Panc1 (cell line): ENCODE results near the gene SLC7A6. TPM values are rescaled to one million over a fixed set of nuclear protein-coding genes. Genes with fewer than 3 reads are reported as not detected.

Experiments
- ATAC-seq: fragments of 200-7000 bp; cut with Tn5 transposase; 2 replicates; pipeline ENCODE4 v1.9.1; 2020; ENCODE audit warnings: mild to moderate bottlenecking, moderate library complexity
- BruUV-seq: library from RNA; stranded (reverse); fragments of 400-500 nt; replicated peaks from 2 replicates; lab custom pipeline; 2021; lab: Mats Ljungman, UMichigan
- CTCF ChIA-PET: fragments of 300-600 bp; sonication (Branson Sonifier 250); formaldehyde crosslinking; loops from one replicate; lab custom pipeline; 2022; ENCODE audit warnings: antibody characterized with exemption; lab: Charles Lee
- POLR2A ChIA-PET: fragments of 300-600 bp; sonication (Branson Sonifier 250); formaldehyde crosslinking; loops from one replicate; lab custom pipeline; 2022; ENCODE audit warnings: antibody characterized with exemption; lab: Charles Lee
- DNase-seq: peaks from one replicate; pipeline ENCODE4 v3.0.0-alpha.2; 2010; ENCODE audit warnings: low read depth, low spot score
- H3K27ac ChIP-seq: 2 replicates; pipeline ENCODE4 v1.5.1; 2011; ENCODE audit warnings: mild to moderate bottlenecking, low read length, inconsistent platforms
- H3K27me3 ChIP-seq: fragments of 200-500 bp; sonication (Bioruptor generic); 2 replicates; pipeline ENCODE4 v1.6.0; 2014; ENCODE audit warnings: low read length, inconsistent platforms; ENCODE audit not compliant: control insufficient read depth, insufficient read depth
- H3K36me3 ChIP-seq: fragments of 200-500 bp; sonication (Bioruptor generic); 2 replicates; pipeline ENCODE4 v1.5.1; 2014; ENCODE audit warnings: inconsistent platforms, mild to moderate bottlenecking, low read length, moderate library complexity; ENCODE audit not compliant: control insufficient read depth, insufficient read depth
- H3K4me1 ChIP-seq: 2 replicates; pipeline ENCODE4 v1.5.1; 2011; ENCODE audit warnings: inconsistent platforms, mild to moderate bottlenecking, low read length, moderate library complexity; ENCODE audit not compliant: control insufficient read depth, insufficient read depth
- H3K4me3 ChIP-seq, 2 experiments: 2 replicates each; pipeline ENCODE4 v1.5.1; 2011 to 2012; ENCODE audit warnings: low read depth in 2 of 2, low read length in 2 of 2, mild to moderate bottlenecking in 2 of 2, inconsistent platforms in 1 of 2, moderate library complexity in 1 of 2
- H3K9me3 ChIP-seq: fragments of 200-500 bp; sonication (Bioruptor generic); 2 replicates; pipeline ENCODE4 v1.5.1; 2014; ENCODE audit warnings: low read depth, mild to moderate bottlenecking, inconsistent platforms, low read length, moderate library complexity; ENCODE audit not compliant: control insufficient read depth, insufficient read depth
- POLR2AphosphoS5 ChIP-seq: IDR thresholded peaks from 2 replicates; pipeline ENCODE4 v1.6.1; 2012; ENCODE audit warnings: mild to moderate bottlenecking, low read depth, low read length, moderate library complexity
- SIN3A ChIP-seq: IDR thresholded peaks from 2 replicates; pipeline ENCODE4 v1.6.1; 2012; ENCODE audit warnings: low read depth, mild to moderate bottlenecking, low read length, moderate library complexity, borderline replicate concordance; ENCODE audit not compliant: insufficient read depth
- TCF7L2 ChIP-seq: IDR thresholded peaks from 2 replicates; pipeline ENCODE4 v1.6.1; 2011; ENCODE audit warnings: mild to moderate bottlenecking, low read depth, low read length, inconsistent platforms
- in situ Hi-C: cut with HindIII; loops from 2 replicates; pipeline ENCODE4 v1.10.0; 2016; ENCODE audit warnings: low sequenced_read_pairs, low pct_unique_long_range_greater_than_20kb
- intact Hi-C: fragments of 100-400 bp; cut with micrococcal nuclease; formaldehyde crosslinking; loops from one replicate; pipeline ENCODE4 v1.10.0; 2022; ENCODE audit not compliant: unreplicated experiment
- total RNA-seq: library from RNA; stranded (reverse); gene quantifications from one replicate; pipeline ENCODE4 v1.2.1, GENCODE V29; 2021; ENCODE audit not compliant: unreplicated experiment
- TF ChIP-seq, protein P1 (sequence below): fragments of 450-650 bp; IDR thresholded peaks from 2 replicates; pipeline ENCODE4 v1.5.1; 2017; ENCODE audit warnings: mild to moderate bottlenecking
- TF ChIP-seq, protein P2 (sequence below), 2 experiments: IDR thresholded peaks; 2 replicates each; pipeline ENCODE4 v1.6.1; 2011 to 2012; ENCODE audit warnings: low read depth in 2 of 2, control low read depth in 1 of 2, low read length in 1 of 2, mild to moderate bottlenecking in 1 of 2, moderate library complexity in 1 of 2; ENCODE audit not compliant: insufficient read depth in 1 of 2

SLC7A6 gene
- total RNA-seq, 1 experiment from 2014 or later, result 58.9 TPM

DNA sequence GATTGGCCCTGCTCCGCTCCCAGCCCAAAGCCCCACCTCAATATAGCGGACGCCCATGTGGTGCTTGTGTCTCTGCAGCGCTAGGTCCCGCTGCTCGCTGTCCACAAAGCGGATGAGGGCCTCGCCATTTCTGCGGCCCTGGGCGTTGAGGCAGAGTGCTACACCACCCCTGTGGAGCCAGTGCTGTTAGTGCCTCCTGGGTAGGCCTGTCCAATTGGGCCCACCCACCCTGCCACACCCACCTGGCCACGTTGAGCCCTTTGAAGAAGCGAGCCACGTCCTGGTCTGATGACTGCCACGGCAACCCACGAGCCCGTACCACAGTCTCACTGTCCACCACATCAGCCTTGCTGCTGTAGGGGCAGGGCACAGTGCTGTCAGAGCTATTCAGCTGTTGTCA lies 32.0 kb upstream of the SLC7A6 start:
- in situ Hi-C loops, result no loop called here
- CTCF ChIA-PET, result interaction anchor here (0.6 kb wide), 1 partner anchor 80 kb away, joined by 5 read pairs; no protein-coding TSS in a partner anchor
- intact Hi-C loops, result no loop called here
- no TSS peak for BruUV-seq
- Histone ChIP-seq H3K9me3 (no peaks in the 10 kb centered on the region), H3K4me3 (no peak overlapping the region), H3K4me1 (peaks cover 13% of the 10 kb centered on the region), H3K27ac (no peak overlapping the region), H3K27me3 (no peaks in the 10 kb centered on the region), H3K36me3 (no peaks in the 10 kb centered on the region; the same call in 1 of the 2 replicates)
- TF ChIP-seq POLR2AphosphoS5 (no peak), TCF7L2 (no peak), SIN3A (no peak)
- TF ChIP-seq, protein P1, sequence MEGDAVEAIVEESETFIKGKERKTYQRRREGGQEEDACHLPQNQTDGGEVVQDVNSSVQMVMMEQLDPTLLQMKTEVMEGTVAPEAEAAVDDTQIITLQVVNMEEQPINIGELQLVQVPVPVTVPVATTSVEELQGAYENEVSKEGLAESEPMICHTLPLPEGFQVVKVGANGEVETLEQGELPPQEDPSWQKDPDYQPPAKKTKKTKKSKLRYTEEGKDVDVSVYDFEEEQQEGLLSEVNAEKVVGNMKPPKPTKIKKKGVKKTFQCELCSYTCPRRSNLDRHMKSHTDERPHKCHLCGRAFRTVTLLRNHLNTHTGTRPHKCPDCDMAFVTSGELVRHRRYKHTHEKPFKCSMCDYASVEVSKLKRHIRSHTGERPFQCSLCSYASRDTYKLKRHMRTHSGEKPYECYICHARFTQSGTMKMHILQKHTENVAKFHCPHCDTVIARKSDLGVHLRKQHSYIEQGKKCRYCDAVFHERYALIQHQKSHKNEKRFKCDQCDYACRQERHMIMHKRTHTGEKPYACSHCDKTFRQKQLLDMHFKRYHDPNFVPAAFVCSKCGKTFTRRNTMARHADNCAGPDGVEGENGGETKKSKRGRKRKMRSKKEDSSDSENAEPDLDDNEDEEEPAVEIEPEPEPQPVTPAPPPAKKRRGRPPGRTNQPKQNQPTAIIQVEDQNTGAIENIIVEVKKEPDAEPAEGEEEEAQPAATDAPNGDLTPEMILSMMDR, result no peak
- TF ChIP-seq, protein P2, sequence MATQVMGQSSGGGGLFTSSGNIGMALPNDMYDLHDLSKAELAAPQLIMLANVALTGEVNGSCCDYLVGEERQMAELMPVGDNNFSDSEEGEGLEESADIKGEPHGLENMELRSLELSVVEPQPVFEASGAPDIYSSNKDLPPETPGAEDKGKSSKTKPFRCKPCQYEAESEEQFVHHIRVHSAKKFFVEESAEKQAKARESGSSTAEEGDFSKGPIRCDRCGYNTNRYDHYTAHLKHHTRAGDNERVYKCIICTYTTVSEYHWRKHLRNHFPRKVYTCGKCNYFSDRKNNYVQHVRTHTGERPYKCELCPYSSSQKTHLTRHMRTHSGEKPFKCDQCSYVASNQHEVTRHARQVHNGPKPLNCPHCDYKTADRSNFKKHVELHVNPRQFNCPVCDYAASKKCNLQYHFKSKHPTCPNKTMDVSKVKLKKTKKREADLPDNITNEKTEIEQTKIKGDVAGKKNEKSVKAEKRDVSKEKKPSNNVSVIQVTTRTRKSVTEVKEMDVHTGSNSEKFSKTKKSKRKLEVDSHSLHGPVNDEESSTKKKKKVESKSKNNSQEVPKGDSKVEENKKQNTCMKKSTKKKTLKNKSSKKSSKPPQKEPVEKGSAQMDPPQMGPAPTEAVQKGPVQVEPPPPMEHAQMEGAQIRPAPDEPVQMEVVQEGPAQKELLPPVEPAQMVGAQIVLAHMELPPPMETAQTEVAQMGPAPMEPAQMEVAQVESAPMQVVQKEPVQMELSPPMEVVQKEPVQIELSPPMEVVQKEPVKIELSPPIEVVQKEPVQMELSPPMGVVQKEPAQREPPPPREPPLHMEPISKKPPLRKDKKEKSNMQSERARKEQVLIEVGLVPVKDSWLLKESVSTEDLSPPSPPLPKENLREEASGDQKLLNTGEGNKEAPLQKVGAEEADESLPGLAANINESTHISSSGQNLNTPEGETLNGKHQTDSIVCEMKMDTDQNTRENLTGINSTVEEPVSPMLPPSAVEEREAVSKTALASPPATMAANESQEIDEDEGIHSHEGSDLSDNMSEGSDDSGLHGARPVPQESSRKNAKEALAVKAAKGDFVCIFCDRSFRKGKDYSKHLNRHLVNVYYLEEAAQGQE (IDR thresholded peaks at IDR 0.05; ENCODE audit: insufficient read depth in 1 of 2, low read depth in 2 of 2, low read length in 1 of 2), result no peak
- POLR2A ChIA-PET, result no interaction called here
- DNase-seq (no peak), ATAC-seq (no peak)

DNA sequence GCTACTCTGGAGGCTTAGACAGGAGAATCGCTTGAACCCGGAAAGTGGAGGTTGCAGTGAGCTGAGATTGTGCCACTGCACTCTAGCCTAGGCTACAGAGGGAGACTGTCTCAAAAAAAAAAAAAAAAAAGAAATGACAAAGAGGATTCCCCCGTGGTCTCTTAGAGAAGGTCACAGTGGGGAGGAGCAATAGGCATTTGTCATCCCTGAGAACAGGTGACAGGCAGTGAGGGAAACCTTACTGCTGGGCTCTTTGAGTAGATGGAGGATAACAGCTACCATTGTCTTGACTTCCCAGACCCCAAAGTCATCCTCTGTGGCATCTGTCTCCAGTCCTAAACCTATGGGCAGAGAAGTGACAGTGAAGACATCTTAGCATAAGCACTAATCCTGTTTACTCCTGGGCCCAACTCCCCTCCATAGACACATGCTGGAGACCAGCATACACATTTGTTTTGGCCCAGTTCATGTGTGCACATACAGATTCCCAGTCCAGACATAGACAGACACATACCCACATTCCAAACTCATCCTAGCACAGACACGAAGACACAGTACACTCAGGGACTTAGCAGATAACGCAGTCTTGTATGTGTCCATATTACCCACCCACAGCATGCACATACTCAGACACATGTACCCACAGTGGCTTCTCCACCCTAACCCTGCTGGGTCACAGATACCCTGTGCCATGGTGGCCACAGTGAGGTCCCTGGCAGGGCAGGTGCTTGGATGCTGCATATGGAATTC lies 31.1 kb upstream of the SLC7A6 start:
- in situ Hi-C loops, result no loop called here
- H3K9me3 ChIP-seq, result no peaks in the 10 kb centered on the region
- BruUV-seq, result TSS peak; percentile 51
- ChIA-PET POLR2A (interaction anchor here (0.5 kb wide), 1 partner anchor 95 kb away, joined by 5 read pairs; no protein-coding TSS in a partner anchor), CTCF (interaction anchor here (0.6 kb wide), 1 partner anchor 81 kb away, joined by 5 read pairs; no protein-coding TSS in a partner anchor)
- ATAC-seq (no peak), DNase-seq (no peak)
- no peak for TF ChIP-seq SIN3A
- TF ChIP-seq, protein P2 (IDR thresholded peaks at IDR 0.05; ENCODE audit: insufficient read depth in 1 of 2, low read depth in 2 of 2, low read length in 1 of 2), result no peak
- no peak for TF ChIP-seq POLR2AphosphoS5
- intact Hi-C loops, result no loop called here
- no peak overlapping the region for H3K27ac ChIP-seq
- no peak overlapping the region for H3K4me3 ChIP-seq
- no peaks in the 10 kb centered on the region; the same call in 1 of the 2 replicates for H3K36me3 ChIP-seq
- peaks cover 8% of the 10 kb centered on the region for H3K4me1 ChIP-seq
- H3K27me3 ChIP-seq, result no peaks in the 10 kb centered on the region
